Measurements from ENCODE around the gene OBSCN. TPM values are rescaled to one million over a fixed set of nuclear protein-coding genes. Genes with fewer than 3 reads are reported as not detected.

The OBSCN gene
- total RNA-seq, 1 donor from 2014 or later, result 16.9 TPM

- Mint-ChIP-seq H3K4me1 (ENCODE audit: unreplicated experiment) (no peaks in the 10 kb centered on the region), H3K9me3 (ENCODE audit: unreplicated experiment) (no peaks in the 10 kb centered on the region), H3K4me3 (ENCODE audit: unreplicated experiment) (no peak overlapping the region), H3K27me3 (ENCODE audit: unreplicated experiment) (peaks cover 4% of the 10 kb centered on the region), H3K36me3 (ENCODE audit: low read depth, unreplicated experiment) (peaks cover 10% of the 10 kb centered on the region), H3K27ac (ENCODE audit: unreplicated experiment) (no peak overlapping the region)
- no peak for TF ChIP-seq CTCF (IDR thresholded peaks at IDR 0.05; ENCODE audit: unreplicated experiment)
- DNase-seq (ENCODE audit: low spot score), result no peak
Measured at GRCh38 chr1:228342627-228343190, 134.9 kb downstream of the OBSCN start.

- peaks cover 4% of the 10 kb centered on the region for H3K27me3 Mint-ChIP-seq (ENCODE audit: unreplicated experiment)
- no peak overlapping the region for H3K4me3 Mint-ChIP-seq (ENCODE audit: unreplicated experiment)
- H3K27ac Mint-ChIP-seq (ENCODE audit: unreplicated experiment), result no peak overlapping the region
- peaks cover 10% of the 10 kb centered on the region for H3K36me3 Mint-ChIP-seq (ENCODE audit: low read depth, unreplicated experiment)
- no peaks in the 10 kb centered on the region for H3K9me3 Mint-ChIP-seq (ENCODE audit: unreplicated experiment)
- DNase-seq (ENCODE audit: low spot score), result no peak
- H3K4me1 Mint-ChIP-seq (ENCODE audit: unreplicated experiment), result no peaks in the 10 kb centered on the region
- TF ChIP-seq CTCF (IDR thresholded peaks at IDR 0.05; ENCODE audit: unreplicated experiment), result no peak
Measured at GRCh38 chr1:228343191-228343661, 135.4 kb downstream of the OBSCN start.

GRCh38 chr1:228344631-228345072 lies 136.8 kb downstream of the OBSCN start:
- no peak overlapping the region for H3K4me3 Mint-ChIP-seq (ENCODE audit: unreplicated experiment)
- H3K9me3 Mint-ChIP-seq (ENCODE audit: unreplicated experiment), result no peaks in the 10 kb centered on the region
- H3K27me3 Mint-ChIP-seq (ENCODE audit: unreplicated experiment), result peaks cover 7% of the 10 kb centered on the region
- DNase-seq (ENCODE audit: low spot score), result no peak
- TF ChIP-seq CTCF (IDR thresholded peaks at IDR 0.05; ENCODE audit: unreplicated experiment), result no peak
- no peaks in the 10 kb centered on the region for H3K4me1 Mint-ChIP-seq (ENCODE audit: unreplicated experiment)
- H3K36me3 Mint-ChIP-seq (ENCODE audit: low read depth, unreplicated experiment), result peaks cover 13% of the 10 kb centered on the region
- H3K27ac Mint-ChIP-seq (ENCODE audit: unreplicated experiment), result no peak overlapping the region

- no peaks in the 10 kb centered on the region for H3K9me3 Mint-ChIP-seq (ENCODE audit: unreplicated experiment)
Measured at GRCh38 chr1:228345201-228345930, 137.5 kb downstream of the OBSCN start.

More at GRCh38 chr1:228345201-228345930, 137.5 kb downstream of the OBSCN start:
- Mint-ChIP-seq H3K4me3 (ENCODE audit: unreplicated experiment) (no peak overlapping the region), H3K27me3 (ENCODE audit: unreplicated experiment) (peaks cover 7% of the 10 kb centered on the region), H3K27ac (ENCODE audit: unreplicated experiment) (no peak overlapping the region), H3K36me3 (ENCODE audit: low read depth, unreplicated experiment) (peaks cover 15% of the 10 kb centered on the region), H3K4me1 (ENCODE audit: unreplicated experiment) (no peaks in the 10 kb centered on the region)
- no peak for DNase-seq (ENCODE audit: low spot score)
- no peak for TF ChIP-seq CTCF (IDR thresholded peaks at IDR 0.05; ENCODE audit: unreplicated experiment)
